Upper lobe of left lung (tissue), 4 donors: ENCODE data around the gene OGFOD1.

Experiments used
- CTCF ChIP-seq, 6 experiments: fragments of 450-650 bp in 4 of 6; fragments of 200-600 bp in 2 of 6; sonication (generic) in 2 of 6; IDR thresholded peaks; one replicate each; pipeline ENCODE4 v1.5.1; 2016 to 2019; ENCODE audit warnings: antibody characterized with exemption in 6 of 6
- POLR2A ChIP-seq, 4 donors: fragments of 450-650 bp; IDR thresholded peaks; one replicate each; pipeline ENCODE4 v1.5.1; 2016 to 2017; ENCODE audit warnings: antibody characterized with exemption in 4 of 4, mild to moderate bottlenecking in 2 of 4

GRCh38 chr16:56409195-56409594 is 42.2 kb upstream of the OGFOD1 start:
- TF ChIP-seq POLR2A (IDR thresholded peaks at IDR 0.05), result no peak
- TF ChIP-seq CTCF (IDR thresholded peaks at IDR 0.05), result no peak
